Measurements from ENCODE around the gene HBE1.

HBE1 gene

GRCh38 chr11:5240458-5240857 is 29.3 kb downstream of the HBE1 start:
- Mint-ChIP-seq H3K27ac (no peak overlapping the region), H3K4me3 (no peak overlapping the region), H3K9me3 (no peaks in the 10 kb centered on the region), H3K36me3 (ENCODE audit: low read depth) (no peaks in the 10 kb centered on the region), H3K4me1 (ENCODE audit: low read depth) (no peaks in the 10 kb centered on the region), H3K27me3 (no peaks in the 10 kb centered on the region)
- intact Hi-C loops (cut with micrococcal nuclease): no loop called here

GRCh38 chr11:5240056-5240455 is 29.7 kb downstream of the HBE1 start:
- H3K9me3 Mint-ChIP-seq: no peaks in the 10 kb centered on the region
- intact Hi-C loops (cut with micrococcal nuclease): no loop called here
- H3K4me3 Mint-ChIP-seq: no peak overlapping the region
- no peaks in the 10 kb centered on the region for H3K4me1 Mint-ChIP-seq (ENCODE audit: low read depth)
- H3K36me3 Mint-ChIP-seq (ENCODE audit: low read depth): no peaks in the 10 kb centered on the region
- no peak overlapping the region for H3K27ac Mint-ChIP-seq
- H3K27me3 Mint-ChIP-seq: no peaks in the 10 kb centered on the region

- no peaks in the 10 kb centered on the region for H3K36me3 Mint-ChIP-seq (ENCODE audit: low read depth)
- no peak overlapping the region for H3K27ac Mint-ChIP-seq
- H3K9me3 Mint-ChIP-seq: no peaks in the 10 kb centered on the region
- H3K4me3 Mint-ChIP-seq: no peak overlapping the region
- no peaks in the 10 kb centered on the region for H3K27me3 Mint-ChIP-seq
- H3K4me1 Mint-ChIP-seq (ENCODE audit: low read depth): no peaks in the 10 kb centered on the region
- intact Hi-C loops (cut with micrococcal nuclease): no loop called here
Measured at GRCh38 chr11:5239046-5239445, 30.7 kb downstream of the HBE1 start.

DNA sequence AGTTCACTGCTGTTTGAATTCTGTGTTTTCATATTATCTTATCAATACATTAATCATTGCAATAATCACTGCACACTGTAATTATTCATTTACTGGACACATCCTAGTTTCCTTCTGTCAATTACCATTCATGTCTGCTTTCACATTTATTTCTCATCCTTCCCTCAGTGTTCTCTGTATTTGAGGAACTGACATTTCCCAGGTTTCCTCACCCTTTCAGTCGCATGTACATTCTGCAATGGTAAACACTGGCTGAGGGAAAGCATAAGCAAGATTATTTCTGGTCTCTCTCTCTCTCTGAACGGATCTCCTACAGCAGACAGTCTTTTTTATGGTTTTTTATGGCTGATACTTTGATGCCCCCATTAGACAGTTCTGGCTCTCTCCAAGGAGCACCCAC is 31.3 kb downstream of the HBE1 start:
- no peak overlapping the region for H3K4me3 Mint-ChIP-seq
- H3K27ac Mint-ChIP-seq: no peak overlapping the region
- no peaks in the 10 kb centered on the region for H3K27me3 Mint-ChIP-seq
- H3K4me1 Mint-ChIP-seq (ENCODE audit: low read depth): no peaks in the 10 kb centered on the region
- H3K36me3 Mint-ChIP-seq (ENCODE audit: low read depth): no peaks in the 10 kb centered on the region
- intact Hi-C loops (cut with micrococcal nuclease): no loop called here
- no peaks in the 10 kb centered on the region for H3K9me3 Mint-ChIP-seq

DNA sequence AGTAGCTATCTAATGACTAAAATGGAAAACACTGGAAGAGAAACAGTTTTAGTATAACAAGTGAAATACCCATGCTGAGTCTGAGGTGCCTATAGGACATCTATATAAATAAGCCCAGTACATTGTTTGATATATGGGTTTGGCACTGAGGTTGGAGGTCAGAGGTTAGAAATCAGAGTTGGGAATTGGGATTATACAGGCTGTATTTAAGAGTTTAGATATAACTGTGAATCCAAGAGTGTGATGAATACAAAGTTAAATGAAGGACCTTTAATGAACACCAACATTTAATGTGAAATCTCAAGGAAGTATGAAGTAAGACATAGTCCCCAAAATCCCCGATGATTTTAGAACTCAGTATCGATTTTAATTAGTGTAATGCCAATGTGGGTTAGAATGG is 32.3 kb downstream of the HBE1 start:
- Mint-ChIP-seq H3K27me3 (no peaks in the 10 kb centered on the region), H3K27ac (no peak overlapping the region), H3K4me3 (no peak overlapping the region), H3K36me3 (ENCODE audit: low read depth) (no peaks in the 10 kb centered on the region), H3K4me1 (ENCODE audit: low read depth) (no peaks in the 10 kb centered on the region), H3K9me3 (no peaks in the 10 kb centered on the region)
- intact Hi-C loops (cut with micrococcal nuclease): no loop called here

DNA sequence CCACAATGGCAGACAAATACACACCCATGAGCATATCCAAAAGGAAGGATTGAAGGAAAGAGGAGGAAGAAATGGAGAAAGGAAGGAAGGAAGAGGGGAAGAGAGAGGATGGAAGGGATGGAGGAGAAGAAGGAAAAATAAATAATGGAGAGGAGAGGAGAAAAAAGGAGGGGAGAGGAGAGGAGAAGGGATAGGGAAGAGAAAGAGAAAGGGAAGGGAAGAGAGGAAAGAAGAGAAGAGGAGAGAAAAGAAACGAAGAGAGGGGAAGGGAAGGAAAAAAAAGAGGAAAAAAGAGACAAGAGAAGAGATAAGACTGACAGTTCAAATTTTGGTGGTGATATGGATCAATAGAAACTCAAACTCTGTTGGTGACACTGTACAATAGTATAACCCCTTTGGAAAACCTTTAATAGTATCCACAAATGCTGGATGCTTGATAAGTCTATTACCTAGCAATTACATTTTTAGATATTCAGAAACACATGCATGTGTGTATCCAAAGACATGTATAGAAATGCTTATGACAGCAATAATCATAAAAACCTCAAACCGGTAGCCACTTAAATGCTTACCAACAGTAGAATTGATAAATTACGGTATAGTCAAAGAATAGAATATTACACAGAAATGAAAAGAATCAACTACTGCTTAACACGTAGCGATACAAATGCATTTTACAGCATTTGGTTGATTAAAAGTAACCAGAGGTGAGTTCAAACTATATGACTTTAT is 34.2 kb downstream of the HBE1 start:
- no peaks in the 10 kb centered on the region for H3K27me3 Mint-ChIP-seq
- H3K4me3 Mint-ChIP-seq: no peak overlapping the region
- no peaks in the 10 kb centered on the region for H3K4me1 Mint-ChIP-seq (ENCODE audit: low read depth)
- intact Hi-C loops (cut with micrococcal nuclease): no loop called here
- H3K27ac Mint-ChIP-seq: no peak overlapping the region
- no peaks in the 10 kb centered on the region for H3K36me3 Mint-ChIP-seq (ENCODE audit: low read depth)
- no peaks in the 10 kb centered on the region for H3K9me3 Mint-ChIP-seq

- intact Hi-C loops (cut with micrococcal nuclease): no loop called here
- Mint-ChIP-seq H3K4me3 (no peak within 1 kb of the TSS), H3K27me3 (no peaks in the 10 kb centered on the region), H3K4me1 (ENCODE audit: low read depth) (no peaks in the 10 kb centered on the region), H3K9me3 (no peaks in the 10 kb centered on the region), H3K27ac (no peak within 1 kb of the TSS), H3K36me3 (ENCODE audit: low read depth) (no peaks in the 10 kb centered on the region)
Measured at GRCh38 chr11:5234381-5234834, 35.3 kb downstream of the HBE1 start, which contains the start of gene HBD. Gene HBD, minus strand, starts transcription at chr11:5234483. Its CDS starts 50 bp downstream, at chr11:5234433.

DNA sequence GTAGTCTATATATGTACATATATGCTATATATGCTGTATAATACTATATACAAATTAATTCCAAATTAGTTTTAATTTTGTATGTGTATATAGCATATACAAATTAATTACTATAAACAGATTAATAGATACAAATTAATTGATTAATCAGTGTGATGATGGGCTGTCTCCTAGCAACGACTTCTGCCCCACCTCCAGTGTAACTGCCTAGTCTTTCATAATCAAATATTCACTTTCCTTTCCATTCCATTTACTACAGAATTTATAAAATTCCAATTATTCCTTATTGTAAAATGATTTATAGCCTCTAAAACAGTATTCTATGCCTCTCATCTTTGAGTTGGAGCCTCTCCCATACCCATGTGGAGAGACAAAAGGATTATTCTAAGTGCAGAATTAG is 36.4 kb downstream of the HBE1 start:
- Mint-ChIP-seq H3K27ac (no peak overlapping the region), H3K4me3 (no peak overlapping the region), H3K36me3 (ENCODE audit: low read depth) (no peaks in the 10 kb centered on the region), H3K9me3 (no peaks in the 10 kb centered on the region), H3K4me1 (ENCODE audit: low read depth) (no peaks in the 10 kb centered on the region), H3K27me3 (no peaks in the 10 kb centered on the region)
- intact Hi-C loops (cut with micrococcal nuclease): no loop called here

GRCh38 chr11:5232821-5233220 is 36.9 kb downstream of the HBE1 start:
- intact Hi-C loops (cut with micrococcal nuclease): no loop called here
- no peaks in the 10 kb centered on the region for H3K27me3 Mint-ChIP-seq
- no peak overlapping the region for H3K27ac Mint-ChIP-seq
- no peaks in the 10 kb centered on the region for H3K36me3 Mint-ChIP-seq (ENCODE audit: low read depth)
- H3K9me3 Mint-ChIP-seq: no peaks in the 10 kb centered on the region
- no peak overlapping the region for H3K4me3 Mint-ChIP-seq
- H3K4me1 Mint-ChIP-seq (ENCODE audit: low read depth): no peaks in the 10 kb centered on the region

GRCh38 chr11:5232176-5232575 is 37.6 kb downstream of the HBE1 start:
- Mint-ChIP-seq H3K9me3 (no peaks in the 10 kb centered on the region), H3K27me3 (no peaks in the 10 kb centered on the region), H3K4me3 (no peak overlapping the region), H3K4me1 (ENCODE audit: low read depth) (no peaks in the 10 kb centered on the region), H3K27ac (no peak overlapping the region), H3K36me3 (ENCODE audit: low read depth) (no peaks in the 10 kb centered on the region)
- intact Hi-C loops (cut with micrococcal nuclease): no loop called here

DNA sequence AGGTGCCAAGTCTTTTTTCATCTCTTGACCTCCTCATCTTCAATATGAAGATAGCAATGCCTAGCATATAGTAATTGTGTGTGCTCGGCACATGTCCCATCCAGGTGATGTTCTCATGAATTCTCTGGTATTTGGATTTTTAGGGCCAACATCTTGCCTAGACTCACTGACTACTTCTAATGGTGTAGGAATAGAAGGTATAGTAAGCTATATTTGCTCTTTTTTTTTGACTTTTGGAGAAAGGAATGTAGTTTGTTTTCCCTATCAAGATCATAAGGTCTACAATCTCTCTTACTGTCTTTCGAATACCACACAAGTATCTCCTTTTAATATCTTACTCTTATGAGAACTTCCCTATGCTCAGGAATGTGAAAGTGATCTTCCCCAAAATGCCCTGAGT is 38.6 kb downstream of the HBE1 start:
- Mint-ChIP-seq H3K36me3 (ENCODE audit: low read depth) (no peaks in the 10 kb centered on the region), H3K27ac (no peak overlapping the region), H3K27me3 (no peaks in the 10 kb centered on the region), H3K4me1 (ENCODE audit: low read depth) (no peaks in the 10 kb centered on the region), H3K4me3 (no peak overlapping the region), H3K9me3 (no peaks in the 10 kb centered on the region)
- intact Hi-C loops (cut with micrococcal nuclease): no loop called here

- no peaks in the 10 kb centered on the region for H3K4me1 Mint-ChIP-seq (ENCODE audit: low read depth)
- no peak overlapping the region for H3K27ac Mint-ChIP-seq
- no peaks in the 10 kb centered on the region for H3K9me3 Mint-ChIP-seq
- no peak overlapping the region for H3K4me3 Mint-ChIP-seq
- intact Hi-C loops (cut with micrococcal nuclease): no loop called here
- no peaks in the 10 kb centered on the region for H3K36me3 Mint-ChIP-seq (ENCODE audit: low read depth)
- no peaks in the 10 kb centered on the region for H3K27me3 Mint-ChIP-seq
Measured at GRCh38 chr11:5230266-5230665, 39.5 kb downstream of the HBE1 start.

DNA sequence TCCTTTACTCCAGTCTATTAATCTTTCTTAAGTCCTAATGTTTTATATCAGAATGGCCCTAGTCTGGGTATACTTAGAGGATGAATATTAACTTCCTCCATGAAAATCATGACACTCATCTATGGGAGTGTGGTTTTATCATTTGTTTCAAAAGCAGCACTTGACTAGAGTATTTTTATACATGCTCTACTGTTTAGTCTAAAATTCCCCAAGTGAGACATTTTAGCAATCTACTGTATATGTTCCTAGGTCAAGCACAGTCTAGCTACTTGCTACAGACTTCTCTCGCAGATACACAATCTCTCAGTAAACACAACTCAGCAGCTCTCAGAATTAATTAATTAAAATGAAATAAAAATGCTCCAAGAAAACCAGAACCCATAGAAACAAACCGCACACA is 39.9 kb downstream of the HBE1 start:
- Mint-ChIP-seq H3K4me3 (no peak overlapping the region), H3K27me3 (no peaks in the 10 kb centered on the region), H3K9me3 (no peaks in the 10 kb centered on the region), H3K36me3 (ENCODE audit: low read depth) (no peaks in the 10 kb centered on the region), H3K4me1 (ENCODE audit: low read depth) (no peaks in the 10 kb centered on the region), H3K27ac (no peak overlapping the region)
- intact Hi-C loops (cut with micrococcal nuclease): no loop called here

- no peaks in the 10 kb centered on the region for H3K4me1 Mint-ChIP-seq (ENCODE audit: low read depth)
- H3K4me3 Mint-ChIP-seq: no peak overlapping the region
- no peaks in the 10 kb centered on the region for H3K27me3 Mint-ChIP-seq
- no peaks in the 10 kb centered on the region for H3K36me3 Mint-ChIP-seq (ENCODE audit: low read depth)
- no peaks in the 10 kb centered on the region for H3K9me3 Mint-ChIP-seq
- H3K27ac Mint-ChIP-seq: no peak overlapping the region
- intact Hi-C loops (cut with micrococcal nuclease): no loop called here
Measured at GRCh38 chr11:5229356-5229755, 40.4 kb downstream of the HBE1 start.

GRCh38 chr11:5228124-5228523 is 41.6 kb downstream of the HBE1 start:
- Mint-ChIP-seq H3K4me3 (no peak overlapping the region), H3K4me1 (ENCODE audit: low read depth) (no peaks in the 10 kb centered on the region)
- intact Hi-C loops (cut with micrococcal nuclease): no loop called here

More at GRCh38 chr11:5228124-5228523, 41.6 kb downstream of the HBE1 start:
- no peak overlapping the region for H3K27ac Mint-ChIP-seq
- H3K9me3 Mint-ChIP-seq: no peaks in the 10 kb centered on the region
- H3K27me3 Mint-ChIP-seq: no peaks in the 10 kb centered on the region
- no peaks in the 10 kb centered on the region for H3K36me3 Mint-ChIP-seq (ENCODE audit: low read depth)

Data from dendritic cell treated with granulocyte-macrophage colony-stimulating factor and Interleukin-4, amounts not matched to agents 40 ng/mL and 50 ng/mL, for 4 days (primary cell).